Mesodermal cell (in vitro differentiated cells): ENCODE measurements around the gene OR5B17.

Experiments
- H3K27ac ChIP-seq: 2 replicates; pipeline ENCODE4 v1.7.0; 2013; ENCODE audit warnings: mild to moderate bottlenecking, low read depth, low read length, moderate library complexity; ENCODE audit not compliant: severe bottlenecking
- H3K36me3 ChIP-seq: 2 replicates; pipeline ENCODE4 v1.7.1; 2013; ENCODE audit warnings: mild to moderate bottlenecking, low read length, moderate library complexity; ENCODE audit not compliant: control insufficient read depth, insufficient read depth
- H3K4me1 ChIP-seq: one replicate; pipeline ENCODE4 v1.7.1; 2013; ENCODE audit warnings: mild to moderate bottlenecking, low read length; ENCODE audit not compliant: insufficient read depth, control insufficient read depth, poor library complexity, severe bottlenecking
- H3K4me3 ChIP-seq: 2 replicates; pipeline ENCODE4 v1.7.0; 2013; ENCODE audit warnings: low read length, control low read depth, mild to moderate bottlenecking; ENCODE audit not compliant: insufficient read depth, poor library complexity, severe bottlenecking; ENCODE audit errors: extremely low read depth
- H3K9me3 ChIP-seq: 2 replicates; pipeline ENCODE4 v1.7.1; 2013; ENCODE audit warnings: mild to moderate bottlenecking, low read length, moderate library complexity; ENCODE audit not compliant: control insufficient read depth
- WGBS, 2 experiments: methylation state at CpG; one replicate each; pipeline ENCODE4 v1.1.5; 2013; ENCODE audit warnings: missing lambda C conversion rate in 2 of 2; ENCODE audit not compliant: insufficient coverage in 2 of 2; 5-methylcytosine and 5-hydroxymethylcytosine counted together

OR5B17 gene

DNA sequence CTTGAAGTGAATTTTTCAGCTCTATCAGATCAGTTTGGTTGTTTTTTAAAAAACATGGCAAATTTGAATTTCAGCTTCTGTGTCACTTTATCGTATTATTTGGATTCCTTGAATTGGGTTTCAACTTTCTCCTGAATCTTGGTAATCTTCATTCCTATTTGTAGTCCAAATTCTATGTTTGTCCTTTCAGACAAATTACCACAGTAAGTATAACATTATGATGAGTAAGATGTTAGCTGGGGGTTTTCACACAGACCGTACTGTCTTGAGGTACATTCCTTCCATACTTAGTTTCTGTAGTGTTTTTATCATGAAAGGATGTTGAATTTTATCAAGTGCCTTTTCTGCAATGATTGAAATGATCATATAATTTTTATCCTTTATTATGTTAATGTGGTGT is 28.0 kb downstream of the OR5B17 start:
- no peaks in the 10 kb centered on the region for H3K9me3 ChIP-seq
- H3K4me1 ChIP-seq, result peaks cover 4% of the 10 kb centered on the region
- no peak overlapping the region for H3K27ac ChIP-seq
- no peaks in the 10 kb centered on the region for H3K36me3 ChIP-seq
- WGBS, 2 experiments, result 100% methylated on average over 1 of the region's 2 CpGs; no CpG with 5 or more reads in 1 of the 2 experiments
- H3K4me3 ChIP-seq, result no peak overlapping the region

- H3K9me3 ChIP-seq, result no peaks in the 10 kb centered on the region
- WGBS, 2 experiments, result no CpG with 5 or more reads among the region's 3 CpGs
- H3K4me1 ChIP-seq, result no peaks in the 10 kb centered on the region
- no peak overlapping the region for H3K27ac ChIP-seq
- no peak overlapping the region for H3K4me3 ChIP-seq
- no peaks in the 10 kb centered on the region for H3K36me3 ChIP-seq
Measured at GRCh38 chr11:58318532-58318931, 40.3 kb downstream of the OR5B17 start.

DNA sequence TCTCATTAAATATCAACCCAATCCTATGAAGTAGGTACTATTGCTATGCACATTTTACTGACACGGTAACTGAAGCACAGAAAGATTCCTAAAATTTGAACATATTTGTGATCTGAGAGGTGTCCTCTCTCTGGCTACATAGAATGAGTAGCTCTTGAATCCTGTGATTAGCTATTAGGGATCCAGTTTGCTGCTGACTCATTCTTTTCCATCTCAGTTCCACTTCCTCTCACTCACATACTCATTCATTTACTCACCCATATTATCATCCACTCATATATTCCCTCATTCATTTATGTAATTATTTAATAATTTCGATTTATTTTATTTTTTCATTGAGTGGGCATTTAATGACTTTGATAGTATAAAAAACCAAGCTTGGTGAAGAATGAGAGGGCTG is 42.7 kb downstream of the OR5B17 start:
- H3K4me3 ChIP-seq, result no peak overlapping the region
- H3K9me3 ChIP-seq, result peaks cover 3% of the 10 kb centered on the region
- H3K36me3 ChIP-seq, result no peaks in the 10 kb centered on the region
- 80% methylated on average over 1 of the region's 2 CpGs; no CpG with 5 or more reads in 1 of the 2 experiments for WGBS, 2 experiments
- no peak overlapping the region for H3K27ac ChIP-seq
- H3K4me1 ChIP-seq, result no peaks in the 10 kb centered on the region
